GM12892 (cell line): ENCODE data around the gene POU4F1.

Experiments
- POLR2A ChIP-seq: IDR thresholded peaks from 2 replicates; pipeline ENCODE4 v1.6.1; 2011; ENCODE audit warnings: low read depth, low read length, control low read depth
- POLR2AphosphoS5 ChIP-seq: IDR thresholded peaks from 2 replicates; pipeline ENCODE4 v1.6.1; 2011; ENCODE audit warnings: low read depth, low read length, control low read depth
- TAF1 ChIP-seq: IDR thresholded peaks from 2 replicates; pipeline ENCODE4 v1.6.1; 2011; ENCODE audit warnings: low read depth, mild to moderate bottlenecking, control low read depth, low read length, borderline replicate concordance

- TF ChIP-seq POLR2A: no peak
- TF ChIP-seq TAF1: no peak
- no peak for TF ChIP-seq POLR2AphosphoS5
Observed at GRCh38 chr13:78593129-78593528, 10.2 kb downstream of the POU4F1 start.
